Activated CD4-positive, CD25-positive, alpha-beta regulatory T cell (primary cell): ENCODE data around the gene ARVCF.

Experiments used
- DNase-seq, 4 experiments: peaks; one replicate each; lab custom pipeline; 2025; lab: John Stamatoyannopoulos, UW

Gene ARVCF

DNA sequence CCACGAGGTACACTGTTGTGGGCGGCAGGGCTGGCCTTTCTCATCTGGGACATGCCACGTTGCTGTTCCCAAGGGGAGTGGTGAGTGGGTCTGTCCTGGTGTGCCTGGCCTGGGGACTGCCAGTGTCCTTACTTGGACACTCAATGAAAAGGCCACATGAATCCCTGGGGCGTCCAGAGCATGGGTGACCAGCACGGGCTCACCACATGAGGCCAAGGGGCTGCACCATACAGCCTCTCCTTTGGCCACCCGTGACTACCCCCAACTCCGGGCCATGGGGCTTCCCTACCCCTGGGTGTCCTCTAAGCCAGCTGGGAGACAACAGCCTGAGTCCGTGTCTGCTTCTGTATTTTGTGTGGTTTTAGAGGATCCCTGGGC is 54.8 kb downstream of the ARVCF start:
- no peak for DNase-seq

DNA sequence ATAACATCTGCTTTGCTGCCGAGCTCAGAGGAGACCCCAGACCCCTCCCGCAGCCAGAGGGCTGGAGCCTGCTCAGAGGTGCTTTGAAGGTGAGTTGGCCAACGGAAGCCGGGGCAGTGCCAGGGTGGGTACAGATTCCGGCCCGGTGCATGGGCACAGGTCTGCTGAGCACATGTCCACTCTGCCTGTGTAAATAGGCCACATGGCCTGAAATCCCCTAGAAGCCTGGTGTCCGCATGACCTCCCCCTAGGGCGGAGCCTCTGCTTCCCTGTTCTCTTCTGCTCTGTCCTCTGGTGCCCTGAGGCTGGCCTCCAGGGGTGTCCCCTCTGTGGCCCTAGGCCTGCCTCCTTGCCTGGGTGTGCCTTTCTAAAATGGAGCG is 55.4 kb downstream of the ARVCF start:
- no peak for DNase-seq

DNA sequence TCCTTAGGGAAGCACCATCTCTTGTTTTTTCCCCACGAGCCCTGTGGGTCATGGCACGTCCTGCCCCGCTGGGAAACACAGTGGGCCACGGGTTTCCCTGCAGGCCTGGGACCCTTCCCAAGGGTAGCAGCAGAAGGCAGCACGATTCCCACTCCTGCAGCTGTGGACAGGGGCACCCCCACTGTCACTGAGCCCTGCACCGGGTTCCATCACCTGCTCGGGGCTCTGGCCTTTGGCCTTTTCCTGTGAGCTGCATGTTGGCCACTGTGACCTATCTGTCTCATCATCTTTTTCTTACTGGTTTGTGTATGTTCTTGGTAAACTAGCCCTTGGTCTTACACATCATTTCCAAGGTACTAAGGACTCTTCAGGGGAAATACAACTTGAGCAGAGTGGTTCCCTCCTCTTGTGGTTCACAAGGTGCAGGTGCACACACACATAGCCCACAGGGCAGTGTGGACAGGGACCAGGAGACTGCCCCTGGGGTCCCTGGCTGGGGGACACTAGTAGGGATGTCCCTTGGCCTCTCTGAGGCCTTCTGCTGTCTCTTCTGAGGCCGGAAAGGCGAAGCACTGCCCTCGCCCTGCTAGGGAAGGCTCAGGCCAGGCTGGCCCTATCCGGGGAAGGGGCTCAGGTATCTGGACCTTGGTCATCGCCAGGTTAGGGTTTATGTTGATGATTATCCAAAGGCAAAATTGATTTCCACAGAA is 56.0 kb downstream of the ARVCF start:
- no peak for DNase-seq

DNA sequence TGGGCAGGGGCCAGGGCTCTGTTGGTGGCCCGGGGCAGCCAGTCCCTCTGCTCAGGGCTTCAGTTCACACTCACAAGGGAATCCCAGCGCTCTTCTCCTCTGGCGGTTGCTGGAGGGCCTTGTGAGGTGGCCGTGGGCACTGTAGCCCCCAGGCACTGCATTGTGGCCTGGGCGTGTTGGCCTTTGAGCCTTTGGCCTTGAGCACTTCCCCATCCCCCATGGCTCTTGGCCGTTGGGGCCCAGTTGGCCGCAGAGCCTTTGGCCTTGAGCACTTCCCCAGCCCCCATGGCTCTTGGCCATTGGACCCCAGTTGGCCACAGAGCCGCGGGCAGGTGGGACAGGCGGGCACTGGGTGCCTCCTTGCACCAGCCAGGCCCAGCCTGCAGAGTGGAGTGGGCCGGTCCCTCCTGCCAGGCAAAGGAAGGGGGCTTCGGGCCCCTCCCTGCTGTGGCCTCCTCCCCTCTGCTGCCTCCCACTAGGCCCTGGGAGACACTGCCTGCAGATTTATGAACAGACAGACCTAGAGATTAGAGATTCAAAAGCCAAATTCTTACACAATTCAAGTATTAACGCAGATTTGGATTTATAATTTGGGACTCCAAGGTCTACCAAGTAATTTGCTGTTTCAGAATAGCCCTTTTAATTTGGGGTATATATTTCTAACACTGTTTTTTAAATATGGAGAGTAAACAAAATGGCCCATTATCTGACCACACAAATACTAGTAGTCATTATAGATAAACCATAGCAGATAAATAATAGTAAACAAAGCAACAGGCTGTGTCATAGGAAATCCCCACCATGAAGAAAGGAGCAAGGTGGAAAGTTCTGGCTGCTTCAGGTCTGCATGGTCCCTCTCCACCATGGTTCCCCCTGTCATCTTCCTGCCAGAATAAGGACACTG is 56.8 kb downstream of the ARVCF start:
- DNase-seq, result no peak

DNA sequence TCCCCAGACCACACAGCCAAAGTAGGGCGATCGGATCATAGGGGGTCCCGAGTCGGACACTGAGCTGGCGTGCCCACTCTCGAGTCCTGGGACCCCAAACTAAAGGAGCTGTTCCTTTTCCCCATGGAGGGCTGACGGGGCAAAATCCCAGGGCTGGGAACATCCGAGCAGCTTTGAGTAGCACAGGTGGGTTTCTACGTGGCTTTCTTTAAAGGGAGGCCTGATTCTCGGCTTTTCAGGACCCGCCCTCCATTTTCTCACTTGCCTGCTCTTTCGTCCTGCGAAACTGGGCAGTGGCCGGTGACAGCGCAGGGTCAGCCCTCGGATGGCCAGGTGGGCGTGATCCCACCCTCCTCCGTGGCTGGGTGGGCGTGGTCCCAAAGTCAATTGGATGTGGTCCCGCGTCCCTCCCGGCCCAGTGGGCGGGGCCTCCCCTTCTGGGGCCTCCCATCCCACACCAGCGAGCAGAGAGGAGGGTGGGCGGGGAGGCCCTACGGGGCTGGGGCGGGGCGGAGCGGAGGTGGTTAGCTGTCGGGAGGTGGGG is 57.5 kb downstream of the ARVCF start:
- no peak for DNase-seq

DNA sequence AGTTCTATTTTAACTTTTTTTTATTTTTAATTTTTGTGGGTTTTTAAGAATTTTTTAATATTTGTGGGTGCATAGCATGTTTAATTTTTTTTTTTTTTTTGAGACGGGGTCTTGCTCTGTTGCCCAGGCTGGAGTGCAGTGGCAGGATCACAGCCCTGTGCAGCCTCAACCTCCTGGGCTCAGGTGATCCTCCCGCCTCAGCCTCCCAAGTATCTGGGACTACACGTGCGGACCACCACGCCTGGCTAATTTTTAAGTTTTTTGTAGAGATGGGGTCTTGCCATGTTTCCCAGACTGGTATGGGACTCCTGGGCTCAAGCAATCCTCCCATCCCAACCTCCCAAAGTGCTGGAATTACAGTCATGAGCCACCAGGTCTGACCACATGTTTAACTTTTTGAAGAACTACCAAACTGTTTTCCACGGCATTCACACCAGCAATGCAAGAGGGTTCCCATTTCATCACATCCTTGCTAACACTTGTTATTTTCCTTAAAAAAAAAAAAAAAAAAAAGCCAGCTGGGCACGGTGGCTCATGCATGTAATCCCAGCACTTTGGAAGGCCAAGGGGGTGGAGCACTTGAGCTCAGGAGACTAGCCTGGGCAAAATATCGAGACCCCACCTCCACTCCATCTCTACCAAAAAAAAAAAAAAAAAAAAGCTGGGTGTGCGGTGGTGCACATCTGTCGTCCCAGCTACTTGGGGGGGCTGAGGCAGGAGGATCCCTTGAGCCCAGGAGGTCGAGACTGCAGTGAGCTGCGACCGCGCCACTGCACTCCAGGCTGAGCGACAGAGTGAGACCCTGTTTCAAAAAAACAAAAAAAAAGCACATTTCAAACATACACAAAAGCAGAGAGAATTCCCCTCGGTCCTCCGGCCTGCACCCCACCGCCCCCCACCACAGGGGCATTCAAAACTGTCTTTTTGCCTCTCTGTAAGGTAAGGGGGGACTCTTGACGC is 58.3 kb downstream of the ARVCF start:
- no peak for DNase-seq

DNA sequence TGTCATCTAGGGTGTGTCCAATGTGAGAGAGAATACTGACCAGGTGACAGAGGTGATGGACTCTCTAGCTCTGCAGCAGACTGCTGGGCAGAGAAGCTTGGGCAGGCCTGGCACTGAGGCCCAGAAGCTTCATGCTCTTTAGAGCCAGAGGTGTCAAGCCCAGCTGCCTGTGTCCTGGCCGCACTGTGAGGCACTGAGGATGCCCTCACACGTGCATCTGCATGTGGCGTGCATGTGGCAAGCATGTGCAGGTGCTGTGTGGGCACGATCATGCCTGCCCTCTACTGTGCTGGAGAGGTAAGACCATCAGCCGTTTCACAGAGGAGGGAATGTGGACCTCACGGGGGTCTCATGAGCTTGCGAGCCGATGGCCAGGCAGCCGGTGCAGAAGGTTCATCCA is 59.2 kb downstream of the ARVCF start:
- DNase-seq, result no peak

DNA sequence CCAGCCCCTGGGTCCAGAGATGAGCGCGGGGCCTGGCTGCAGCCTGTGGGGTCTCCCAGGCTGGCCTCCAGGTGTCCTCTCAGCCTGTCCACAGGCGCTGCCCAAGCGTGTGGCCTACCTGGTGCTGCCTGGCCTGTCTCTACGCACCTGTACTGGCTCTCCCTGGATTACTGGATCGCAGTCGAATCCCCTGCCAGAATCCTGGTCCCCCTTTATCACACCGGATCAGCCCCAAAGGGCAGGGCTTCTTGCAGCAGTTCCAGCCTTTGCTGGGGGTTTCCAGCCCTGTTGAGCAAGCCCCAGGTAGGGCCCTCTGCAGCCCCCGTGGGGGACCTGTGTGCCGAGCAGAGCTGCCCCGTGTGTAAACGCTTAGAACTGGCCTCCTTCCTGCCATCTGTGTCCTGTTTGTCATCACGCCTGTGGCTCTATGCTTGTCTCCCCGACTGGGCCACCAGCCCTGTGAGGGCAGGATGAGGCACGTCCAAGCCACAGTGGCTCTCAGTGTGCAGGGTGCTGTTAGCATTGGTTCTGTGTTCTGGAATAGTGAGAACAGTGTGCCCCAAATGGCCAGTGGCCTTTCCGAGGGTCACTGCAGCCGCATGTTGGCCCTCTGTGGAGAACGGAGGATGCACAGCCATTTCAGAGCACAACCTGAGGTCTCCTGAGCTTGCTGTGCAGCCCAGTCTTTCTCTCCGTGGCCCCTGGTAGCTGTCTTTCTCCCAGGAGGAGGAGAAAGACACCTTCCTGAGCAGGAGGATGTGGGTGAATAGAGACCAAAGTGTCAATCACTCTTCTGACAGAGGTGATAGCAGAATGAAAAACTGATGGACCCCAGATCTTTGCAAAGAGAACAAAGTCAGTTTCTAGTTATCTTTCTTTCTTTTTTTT is 61.1 kb downstream of the ARVCF start:
- no peak for DNase-seq

DNA sequence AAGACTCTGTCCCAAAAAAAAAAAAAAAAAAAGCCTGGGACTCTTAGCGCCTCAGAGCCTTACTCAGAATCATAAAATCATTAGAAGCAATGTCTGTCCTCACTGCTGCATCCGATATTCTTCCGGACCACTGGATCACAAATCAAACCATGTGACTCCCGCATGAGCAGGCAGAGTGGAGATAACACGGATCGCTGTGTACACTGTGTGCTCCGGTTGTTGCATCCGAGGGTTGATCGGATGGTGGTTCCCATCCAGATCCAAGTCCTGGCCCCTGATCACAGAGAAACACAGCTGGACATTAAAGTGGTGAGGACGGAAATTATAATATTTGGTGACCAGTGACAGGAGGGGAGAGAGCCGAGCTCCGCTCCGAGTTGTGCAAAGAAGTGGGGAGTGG is 65.3 kb downstream of the ARVCF start:
- no peak for DNase-seq

DNA sequence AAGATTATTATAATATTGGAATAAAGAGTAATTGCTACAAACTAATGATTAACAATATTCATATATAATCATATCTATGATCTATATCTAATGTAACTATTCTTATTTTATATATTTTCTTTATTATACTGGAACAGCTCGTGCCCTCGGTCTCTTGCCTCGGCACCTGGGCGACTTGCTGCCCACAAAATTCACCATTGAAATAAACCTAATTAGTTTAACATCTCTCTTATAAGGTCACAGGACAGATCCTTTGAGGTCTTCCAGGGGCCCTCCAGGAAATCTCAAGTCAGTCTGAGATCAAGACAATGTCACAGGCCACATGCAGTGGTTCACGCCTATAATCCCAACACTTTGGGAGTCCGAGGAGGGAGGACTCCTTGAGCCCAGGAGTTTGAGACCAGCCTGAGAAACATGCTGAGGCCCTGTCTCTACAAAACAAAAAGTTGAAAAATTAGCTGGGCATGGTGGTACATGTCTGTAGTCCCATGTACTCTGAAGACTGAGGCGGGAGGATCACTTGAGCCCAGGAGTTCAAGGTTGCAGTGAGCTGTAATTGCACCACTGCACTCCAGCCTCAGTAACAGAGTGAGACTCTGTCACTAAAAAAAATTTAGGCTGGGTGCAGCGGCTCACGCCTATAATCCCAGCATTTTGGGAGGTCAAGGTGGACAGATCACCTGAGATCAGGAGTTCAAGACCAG is 68.4 kb downstream of the ARVCF start:
- DNase-seq, result no peak

DNA sequence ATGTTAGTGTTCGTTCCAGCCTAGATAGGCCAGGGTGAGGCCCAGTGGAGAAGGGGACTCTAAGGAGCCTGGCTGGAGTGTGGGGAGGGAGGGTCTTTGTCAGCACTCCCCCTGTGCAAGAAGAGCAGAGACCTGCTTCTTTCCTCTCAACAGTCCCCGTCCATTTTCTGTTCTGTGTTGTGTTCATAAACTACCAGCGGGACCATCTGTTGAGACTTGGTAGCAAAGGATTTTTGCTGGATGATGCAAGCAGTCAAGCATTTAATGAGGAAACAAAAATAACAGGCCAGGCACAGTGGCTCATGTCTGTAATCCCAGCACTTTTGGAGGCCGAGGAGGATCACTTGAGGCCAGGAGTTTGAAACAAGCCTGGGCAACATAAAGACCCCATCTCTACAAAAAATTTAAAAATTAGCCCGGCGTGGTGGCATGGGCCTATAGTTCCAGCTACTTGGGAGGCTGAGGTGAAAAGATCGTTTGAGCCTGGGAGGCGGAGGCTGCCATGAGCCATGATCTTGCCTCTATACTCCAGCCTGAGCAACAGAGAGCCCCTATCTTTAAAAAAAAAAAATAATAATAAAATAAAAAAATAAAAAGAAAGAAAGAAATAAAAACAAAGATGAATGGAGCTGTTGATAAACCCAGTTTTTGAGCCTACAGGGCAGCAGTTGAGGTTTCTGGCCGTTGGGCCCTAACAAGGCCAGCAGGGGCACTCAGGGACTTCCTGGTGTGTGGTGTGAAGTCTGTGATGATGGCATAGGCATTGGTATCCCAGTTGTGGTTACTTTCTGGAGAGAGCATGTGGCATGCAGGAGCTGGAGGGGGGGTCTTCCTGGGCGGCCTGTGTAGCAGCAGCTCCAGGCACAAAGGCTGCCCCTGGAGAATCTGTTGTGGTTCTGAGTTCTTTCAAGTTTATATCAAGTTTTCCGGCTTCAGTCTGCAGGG is 73.3 kb downstream of the ARVCF start:
- DNase-seq, result no peak

DNA sequence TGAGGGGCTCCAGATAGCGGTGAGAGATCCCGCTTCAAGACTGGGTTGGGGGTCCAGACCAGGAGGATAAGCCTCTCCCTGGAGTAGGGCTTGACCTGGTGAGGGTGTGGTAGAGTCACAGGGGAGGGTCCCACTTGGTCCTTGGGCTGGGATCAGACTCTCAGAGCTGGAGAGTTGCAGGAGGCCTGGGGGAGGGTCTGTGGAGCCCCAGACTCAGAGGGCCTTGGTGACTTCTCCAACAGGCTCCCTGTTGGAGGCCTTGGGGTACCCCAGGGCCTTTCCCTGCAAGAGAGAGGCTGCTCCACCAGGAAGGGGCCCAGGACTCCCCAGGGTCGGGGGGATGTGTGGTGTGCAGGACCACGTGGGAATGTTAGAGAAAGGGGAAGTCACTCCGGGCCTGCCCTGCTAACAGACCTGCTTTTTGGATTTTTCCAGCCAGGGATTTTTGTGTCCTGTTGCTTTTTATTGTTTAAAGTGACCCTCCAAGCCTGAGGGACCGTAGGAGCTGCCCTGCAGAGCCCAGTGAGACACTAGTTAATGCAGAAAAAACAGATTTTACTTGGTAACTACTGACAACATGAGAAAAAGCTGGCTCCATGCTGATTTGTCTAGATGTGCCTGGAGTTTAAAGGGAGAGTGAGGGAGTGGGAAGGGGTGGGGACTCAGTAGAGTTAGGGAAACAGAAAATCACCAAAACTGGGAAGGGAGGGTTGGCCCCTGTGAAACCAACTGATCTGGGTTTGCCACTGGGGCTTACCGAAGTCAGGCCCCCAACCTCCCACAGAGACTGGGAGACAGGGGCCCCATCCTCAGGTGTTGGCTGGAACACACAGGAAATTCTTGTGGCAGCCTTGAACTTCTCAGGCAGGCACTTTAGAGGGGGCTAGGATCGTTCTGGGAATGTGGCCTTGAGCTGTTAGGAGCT is 74.2 kb downstream of the ARVCF start:
- no peak for DNase-seq

DNA sequence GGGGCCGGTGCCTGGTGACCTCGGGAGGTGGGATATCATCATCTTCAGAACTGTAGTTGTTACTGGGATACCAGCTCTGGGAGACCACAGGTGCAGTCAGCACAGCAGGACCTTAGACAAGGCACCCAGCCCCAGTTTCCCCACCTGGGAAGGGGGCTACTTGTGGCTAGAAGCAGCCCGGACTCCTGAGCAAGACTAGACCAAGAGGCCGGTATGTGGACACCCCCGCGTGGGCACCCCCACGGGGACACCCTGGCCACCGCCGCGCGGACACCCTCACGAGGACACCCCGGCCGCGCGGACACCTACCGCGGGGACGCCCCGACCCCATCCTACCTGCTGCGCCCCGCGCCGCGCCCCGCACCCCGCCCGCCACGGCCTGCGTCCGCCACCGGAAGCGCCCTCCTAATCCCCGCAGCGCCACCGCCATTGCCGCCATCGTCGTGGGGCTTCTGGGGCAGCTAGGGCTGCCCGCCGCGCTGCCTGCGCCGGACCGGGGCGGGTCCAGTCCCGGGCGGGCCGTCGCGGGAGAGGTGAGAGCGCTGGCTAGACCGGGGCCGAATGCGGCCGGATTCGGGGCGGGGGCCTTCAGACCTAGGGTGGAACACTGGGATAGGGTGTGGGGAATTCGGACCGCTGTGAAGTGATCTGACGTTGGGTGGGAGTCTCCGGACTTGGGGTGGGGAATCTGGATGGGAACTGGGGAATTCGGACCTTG is 75.1 kb downstream of the ARVCF start, which contains the start of the genes COMT and TXNRD2:
TSS of gene COMT (plus strand) at position 408 of the 718 bp plus-strand sequence. CDS start 20,755 bp downstream, outside the sequence.
TSS of gene TXNRD2 (minus strand) at position 454 of the 718 bp plus-strand sequence. CDS start at position 439, 15 bp downstream.
- DNase-seq, result peak; percentile 39 to 70 (median 62)

DNA sequence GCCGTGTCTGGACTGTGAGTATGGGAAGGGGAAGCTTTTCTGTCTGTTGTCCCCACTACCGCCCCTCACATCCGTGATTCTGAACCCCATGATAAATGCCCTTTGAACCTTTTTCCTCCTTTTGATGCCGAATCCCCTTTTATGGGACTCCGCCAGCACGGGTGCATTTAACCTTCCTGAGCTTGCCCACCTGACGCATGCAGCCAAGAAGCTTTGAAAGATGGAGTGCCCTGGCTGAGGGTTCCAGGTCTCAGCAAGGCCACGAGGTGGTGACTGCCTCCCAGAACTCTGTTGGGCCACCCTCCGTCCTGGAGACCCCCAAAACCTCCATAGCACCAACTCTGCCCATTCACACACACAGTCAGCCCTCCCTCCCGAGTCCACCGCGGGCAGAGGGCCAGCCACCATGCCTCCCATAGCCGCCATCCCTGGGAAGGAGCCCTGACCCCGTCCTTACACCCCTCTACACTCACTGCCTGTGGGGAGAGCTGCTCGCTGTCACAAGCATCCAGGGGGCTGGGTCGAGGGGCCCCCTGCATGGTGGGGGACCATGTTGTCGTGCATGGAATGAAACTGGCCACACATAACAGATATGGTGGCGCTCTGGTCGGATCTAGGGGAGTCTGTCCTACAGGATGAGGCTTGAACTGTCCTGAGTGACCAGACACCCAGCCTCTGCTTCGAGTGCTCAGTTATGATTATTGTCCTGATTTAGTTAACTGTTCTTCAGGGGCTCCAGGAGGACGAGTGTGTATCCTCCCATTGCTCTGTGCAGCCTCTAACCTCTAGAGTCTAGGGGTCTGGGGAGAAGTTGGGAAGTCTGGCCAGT is 75.9 kb downstream of the ARVCF start:
- no peak for DNase-seq

DNA sequence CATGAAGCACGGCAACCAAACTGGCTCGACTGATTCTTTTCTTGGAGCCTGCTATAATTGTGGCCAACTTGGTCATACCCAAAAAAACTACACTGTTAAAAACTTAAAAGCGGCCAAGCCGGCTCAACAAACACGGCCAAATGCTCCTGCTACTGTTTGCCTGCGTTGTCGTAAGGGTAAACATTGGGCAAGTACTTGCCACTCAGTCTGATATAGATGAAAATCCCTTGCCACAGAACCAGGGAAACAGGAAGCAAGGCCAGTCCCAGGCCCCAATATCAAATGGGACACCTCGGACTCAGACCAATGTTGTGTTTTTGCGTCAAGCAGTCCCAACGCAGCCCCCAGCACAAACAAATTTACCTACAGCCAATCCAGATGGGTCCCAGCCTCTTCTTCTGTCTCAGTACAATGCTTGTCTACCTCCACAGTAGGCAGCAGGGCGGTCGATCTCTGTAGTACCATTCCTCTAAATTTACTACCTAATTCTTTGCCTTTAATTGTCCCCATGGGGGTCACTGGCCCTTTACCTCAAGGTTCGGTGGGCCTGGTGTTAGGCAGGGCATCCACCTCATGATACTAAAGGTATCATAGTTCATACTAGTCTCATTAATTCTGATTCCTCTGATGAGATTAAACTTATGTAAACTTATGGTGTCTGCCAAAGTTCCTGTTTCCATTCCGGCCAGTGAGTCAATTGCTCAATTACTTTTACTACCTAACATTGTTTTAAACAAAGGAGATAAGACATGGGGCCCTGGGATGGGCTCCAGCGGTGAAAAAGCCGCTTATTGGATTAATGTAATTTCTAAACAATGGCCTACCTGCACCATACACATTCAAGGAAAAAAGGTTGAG is 78.8 kb downstream of the ARVCF start:
- no peak for DNase-seq
